ENCODE measurements around the gene ETS2. TPM values are rescaled to one million over a fixed set of nuclear protein-coding genes. Genes with fewer than 3 reads are reported as not detected.

ETS2 gene
- 7.5 and 20.8 TPM in 2 replicates for total RNA-seq (2014; rRNA removed; shearing (Covaris generic); ENCODE audit: low replicate concordance)

- in situ Hi-C loops (cut with HindIII; ENCODE audit: low pct_unique_long_range_greater_than_20kb, low sequenced_read_pairs), result no loop called here
- DNase-seq (ENCODE audit: low read depth), result peak; percentile 95
Measured at GRCh38 chr21:38805328-38806152, at the start of gene ETS2. Gene ETS2 (plus strand): TSS chr21:38805929. CDS start chr21:38810035, 4,106 bp downstream.

- DNase-seq (ENCODE audit: low read depth), result no peak
- in situ Hi-C loops (cut with HindIII; ENCODE audit: low pct_unique_long_range_greater_than_20kb, low sequenced_read_pairs), result no loop called here
Measured at GRCh38 chr21:38756746-38757145, 49.0 kb upstream of the ETS2 start.

GRCh38 chr21:38758501-38759214 lies 47.1 kb upstream of the ETS2 start:
- no peak for DNase-seq (ENCODE audit: low read depth)

GRCh38 chr21:38759413-38759812 lies 46.3 kb upstream of the ETS2 start:
- no peak for DNase-seq (ENCODE audit: low read depth)
- in situ Hi-C loops (cut with HindIII; ENCODE audit: low pct_unique_long_range_greater_than_20kb, low sequenced_read_pairs), result no loop called here

More at GRCh38 chr21:38758501-38759214, 47.1 kb upstream of the ETS2 start:
- in situ Hi-C loops (cut with HindIII; ENCODE audit: low pct_unique_long_range_greater_than_20kb, low sequenced_read_pairs), result no loop called here

GRCh38 chr21:38760017-38760761 lies 45.5 kb upstream of the ETS2 start:
- no peak for DNase-seq (ENCODE audit: low read depth)
- in situ Hi-C loops (cut with HindIII; ENCODE audit: low pct_unique_long_range_greater_than_20kb, low sequenced_read_pairs), result no loop called here

- DNase-seq (ENCODE audit: low read depth), result no peak
- in situ Hi-C loops (cut with HindIII; ENCODE audit: low pct_unique_long_range_greater_than_20kb, low sequenced_read_pairs), result no loop called here
Measured at GRCh38 chr21:38760762-38761155, 45.0 kb upstream of the ETS2 start.

- DNase-seq (ENCODE audit: low read depth), result no peak
- in situ Hi-C loops (cut with HindIII; ENCODE audit: low pct_unique_long_range_greater_than_20kb, low sequenced_read_pairs), result no loop called here
Measured at GRCh38 chr21:38761531-38761930, 44.2 kb upstream of the ETS2 start.

- in situ Hi-C loops (cut with HindIII; ENCODE audit: low pct_unique_long_range_greater_than_20kb, low sequenced_read_pairs), result no loop called here
- no peak for DNase-seq (ENCODE audit: low read depth)
Measured at GRCh38 chr21:38765056-38765455, 40.7 kb upstream of the ETS2 start.

GRCh38 chr21:38766987-38767722 lies 38.6 kb upstream of the ETS2 start:
- no peak for DNase-seq (ENCODE audit: low read depth)
- in situ Hi-C loops (cut with HindIII; ENCODE audit: low pct_unique_long_range_greater_than_20kb, low sequenced_read_pairs), result no loop called here

- no peak for DNase-seq (ENCODE audit: low read depth)
- in situ Hi-C loops (cut with HindIII; ENCODE audit: low pct_unique_long_range_greater_than_20kb, low sequenced_read_pairs), result no loop called here
Measured at GRCh38 chr21:38768471-38769063, 37.2 kb upstream of the ETS2 start.

GRCh38 chr21:38769191-38769780 lies 36.4 kb upstream of the ETS2 start:
- in situ Hi-C loops (cut with HindIII; ENCODE audit: low pct_unique_long_range_greater_than_20kb, low sequenced_read_pairs), result no loop called here

GRCh38 chr21:38770660-38771059 lies 35.1 kb upstream of the ETS2 start:
- no peak for DNase-seq (ENCODE audit: low read depth)
- in situ Hi-C loops (cut with HindIII; ENCODE audit: low pct_unique_long_range_greater_than_20kb, low sequenced_read_pairs), result no loop called here

More at GRCh38 chr21:38769191-38769780, 36.4 kb upstream of the ETS2 start:
- no peak for DNase-seq (ENCODE audit: low read depth)

- no peak for DNase-seq (ENCODE audit: low read depth)
- in situ Hi-C loops (cut with HindIII; ENCODE audit: low pct_unique_long_range_greater_than_20kb, low sequenced_read_pairs), result no loop called here
Measured at GRCh38 chr21:38771536-38771935, 34.2 kb upstream of the ETS2 start.

- DNase-seq (ENCODE audit: low read depth), result no peak
- in situ Hi-C loops (cut with HindIII; ENCODE audit: low pct_unique_long_range_greater_than_20kb, low sequenced_read_pairs), result no loop called here
Measured at GRCh38 chr21:38772646-38773045, 33.1 kb upstream of the ETS2 start.

- DNase-seq (ENCODE audit: low read depth), result peak; percentile 76
- in situ Hi-C loops (cut with HindIII; ENCODE audit: low pct_unique_long_range_greater_than_20kb, low sequenced_read_pairs), result no loop called here
Measured at GRCh38 chr21:38773099-38774061, 32.3 kb upstream of the ETS2 start.

GRCh38 chr21:38774152-38774551 lies 31.6 kb upstream of the ETS2 start:
- no peak for DNase-seq (ENCODE audit: low read depth)
- in situ Hi-C loops (cut with HindIII; ENCODE audit: low pct_unique_long_range_greater_than_20kb, low sequenced_read_pairs), result no loop called here

Measured in Caki2 (cell line).